DOHH2 (cell line): ENCODE data around the gene GPX4.

ENCODE experiments used
- EZH2phosphoT487 ChIP-seq: fragments of 200-600 bp; sonication (generic); IDR thresholded peaks from 2 replicates; pipeline ENCODE4 v1.6.1; 2017; ENCODE audit warnings: borderline replicate concordance, mild to moderate bottlenecking, antibody characterized with exemption, low read length, moderate library complexity, mixed read lengths
- TF ChIP-seq, protein P1 (sequence below): fragments of 200-600 bp; sonication (generic); IDR thresholded peaks from one replicate; pipeline ENCODE4 v1.5.1; 2014; ENCODE audit warnings: antibody characterized with exemption, mild to moderate bottlenecking, low read depth, low read length; ENCODE audit not compliant: poor library complexity, severe bottlenecking

DNA sequence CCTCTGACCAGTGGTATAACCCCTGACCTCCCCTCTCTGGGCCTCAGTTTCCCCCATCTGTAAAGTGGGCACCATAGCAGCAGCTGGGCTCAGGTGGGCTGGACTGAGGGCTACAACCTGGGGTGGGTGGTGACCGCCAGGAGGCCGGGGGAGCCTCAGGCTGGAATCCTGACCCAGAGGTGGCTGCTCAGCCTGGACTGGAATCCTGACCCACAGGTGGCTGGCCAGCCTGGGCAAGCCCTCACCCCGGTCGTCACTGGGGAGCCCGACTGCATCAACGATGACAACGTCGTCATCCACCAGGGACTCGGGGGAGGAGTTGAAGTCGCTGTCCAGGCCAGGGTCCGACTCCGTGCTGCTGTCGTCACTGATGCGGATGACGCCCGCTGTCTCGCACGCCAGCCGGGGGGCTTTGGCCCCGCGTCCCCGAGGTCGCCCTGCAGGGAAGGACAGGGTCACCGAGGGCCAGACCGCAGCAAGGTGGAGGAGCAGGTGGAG, 10.2 kb downstream of the GPX4 start:
- TF ChIP-seq, protein P1, sequence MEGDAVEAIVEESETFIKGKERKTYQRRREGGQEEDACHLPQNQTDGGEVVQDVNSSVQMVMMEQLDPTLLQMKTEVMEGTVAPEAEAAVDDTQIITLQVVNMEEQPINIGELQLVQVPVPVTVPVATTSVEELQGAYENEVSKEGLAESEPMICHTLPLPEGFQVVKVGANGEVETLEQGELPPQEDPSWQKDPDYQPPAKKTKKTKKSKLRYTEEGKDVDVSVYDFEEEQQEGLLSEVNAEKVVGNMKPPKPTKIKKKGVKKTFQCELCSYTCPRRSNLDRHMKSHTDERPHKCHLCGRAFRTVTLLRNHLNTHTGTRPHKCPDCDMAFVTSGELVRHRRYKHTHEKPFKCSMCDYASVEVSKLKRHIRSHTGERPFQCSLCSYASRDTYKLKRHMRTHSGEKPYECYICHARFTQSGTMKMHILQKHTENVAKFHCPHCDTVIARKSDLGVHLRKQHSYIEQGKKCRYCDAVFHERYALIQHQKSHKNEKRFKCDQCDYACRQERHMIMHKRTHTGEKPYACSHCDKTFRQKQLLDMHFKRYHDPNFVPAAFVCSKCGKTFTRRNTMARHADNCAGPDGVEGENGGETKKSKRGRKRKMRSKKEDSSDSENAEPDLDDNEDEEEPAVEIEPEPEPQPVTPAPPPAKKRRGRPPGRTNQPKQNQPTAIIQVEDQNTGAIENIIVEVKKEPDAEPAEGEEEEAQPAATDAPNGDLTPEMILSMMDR: no peak
- no peak for TF ChIP-seq EZH2phosphoT487
